ENCODE results near the gene HTT. TPM values are rescaled to one million over a fixed set of nuclear protein-coding genes. Genes with fewer than 3 reads are reported as not detected.

HTT gene
- total and polyA plus RNA-seq, 2 of the 13 experiments (the other 11 are each of a cell fraction or from before 2014, with no cell fraction given): 17.5 to 19.5 TPM

- TF ChIP-seq, protein P1, sequence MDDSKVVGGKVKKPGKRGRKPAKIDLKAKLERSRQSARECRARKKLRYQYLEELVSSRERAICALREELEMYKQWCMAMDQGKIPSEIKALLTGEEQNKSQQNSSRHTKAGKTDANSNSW (CRISPR knock-in tag; IDR thresholded peaks at IDR 0.05; ENCODE audit: borderline replicate concordance): no peak
- TF ChIP-seq GABPB1 (CRISPR knock-in tag; IDR thresholded peaks at IDR 0.05) (0 out of 2 replicates have a peak, but pooled peaks have one; percentile 32), SMARCC2 (IDR thresholded peaks at IDR 0.05) (no peak), ZNF143 (CRISPR knock-in tag; IDR thresholded peaks at IDR 0.05) (no peak), ZNF124 (CRISPR knock-in tag; IDR thresholded peaks at IDR 0.05) (no peak), ZNF552 (CRISPR knock-in tag; IDR thresholded peaks at IDR 0.05; ENCODE audit: borderline replicate concordance) (no peak; the same call in 1 of the 2 replicates), AKNA (CRISPR knock-in tag; IDR thresholded peaks at IDR 0.05; ENCODE audit: borderline replicate concordance) (no peak), ZC3H13 (CRISPR knock-in tag; IDR thresholded peaks at IDR 0.05) (no peak), BHLHE40 (IDR thresholded peaks at IDR 0.05; ENCODE audit: low read length) (no peak), ZNF30 (CRISPR knock-in tag; IDR thresholded peaks at IDR 0.05) (no peak), MIXL1 (CRISPR knock-in tag; IDR thresholded peaks at IDR 0.05) (peak; percentile 70; the same call in 1 of the 2 replicates), ELF4 (CRISPR knock-in tag; IDR thresholded peaks at IDR 0.05; ENCODE audit: borderline replicate concordance) (no peak), PTBP1 (IDR thresholded peaks at IDR 0.05; ENCODE audit: low read depth, low read length, poor library complexity, severe bottlenecking) (no peak), DRAP1 (CRISPR knock-in tag; IDR thresholded peaks at IDR 0.05) (peak; percentile 58; the same call in 1 of the 2 replicates), HCFC1 (IDR thresholded peaks at IDR 0.05; ENCODE audit: low read depth, low read length) (no peak), NFKB2 (CRISPR knock-in tag; IDR thresholded peaks at IDR 0.05; ENCODE audit: borderline replicate concordance) (peak; percentile 49; the same call in 1 of the 2 replicates), NR1H2 (CRISPR knock-in tag; IDR thresholded peaks at IDR 0.05; ENCODE audit: borderline replicate concordance, low read depth) (no peak), ZBTB4 (CRISPR knock-in tag; IDR thresholded peaks at IDR 0.05; ENCODE audit: borderline replicate concordance) (no peak), ZNF138 (CRISPR knock-in tag; IDR thresholded peaks at IDR 0.05; ENCODE audit: low read depth) (no peak), ZBTB8A (CRISPR knock-in tag; IDR thresholded peaks at IDR 0.05; ENCODE audit: borderline replicate concordance, low read depth) (no peak)
- TF ChIP-seq, protein P2, sequence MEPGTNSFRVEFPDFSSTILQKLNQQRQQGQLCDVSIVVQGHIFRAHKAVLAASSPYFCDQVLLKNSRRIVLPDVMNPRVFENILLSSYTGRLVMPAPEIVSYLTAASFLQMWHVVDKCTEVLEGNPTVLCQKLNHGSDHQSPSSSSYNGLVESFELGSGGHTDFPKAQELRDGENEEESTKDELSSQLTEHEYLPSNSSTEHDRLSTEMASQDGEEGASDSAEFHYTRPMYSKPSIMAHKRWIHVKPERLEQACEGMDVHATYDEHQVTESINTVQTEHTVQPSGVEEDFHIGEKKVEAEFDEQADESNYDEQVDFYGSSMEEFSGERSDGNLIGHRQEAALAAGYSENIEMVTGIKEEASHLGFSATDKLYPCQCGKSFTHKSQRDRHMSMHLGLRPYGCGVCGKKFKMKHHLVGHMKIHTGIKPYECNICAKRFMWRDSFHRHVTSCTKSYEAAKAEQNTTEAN (CRISPR knock-in tag; conservative IDR thresholded peaks at IDR 0.05): 0 out of 2 replicates have a peak, but pooled peaks have one; percentile 27
Observed at GRCh38 chr4:3205995-3206394, 131.5 kb downstream of the HTT start (continued).

Measured in HepG2 (cell line).